Osteoblast (primary cell): ENCODE results near the gene EGF. TPM values are rescaled to one million over a fixed set of nuclear protein-coding genes. Genes with fewer than 3 reads are reported as not detected.

Experiments
- DNase-seq: peaks from one replicate; pipeline ENCODE4 v3.0.0; 2011; ENCODE audit warnings: low spot score, mixed read lengths; ENCODE audit not compliant: insufficient read length; ENCODE audit errors: missing footprints
- H2AFZ ChIP-seq: 2 replicates; pipeline ENCODE4 v1.6.0; 2011; ENCODE audit warnings: mild to moderate bottlenecking, low read length
- H3K27ac ChIP-seq: 2 replicates; pipeline ENCODE4 v1.5.1; 2011; ENCODE audit warnings: mild to moderate bottlenecking, low read depth, low read length, moderate library complexity
- H3K27me3 ChIP-seq: 2 replicates; pipeline ENCODE4 v1.6.0; 2012; ENCODE audit warnings: mild to moderate bottlenecking, control low read depth, inconsistent platforms, low read length, moderate library complexity; ENCODE audit not compliant: insufficient read depth
- H3K36me3 ChIP-seq: 2 replicates; pipeline ENCODE4 v1.5.1; 2011; ENCODE audit warnings: mild to moderate bottlenecking, low read length, control low read depth, moderate library complexity; ENCODE audit not compliant: insufficient read depth
- H3K4me1 ChIP-seq: 2 replicates; pipeline ENCODE4 v1.5.1; 2011; ENCODE audit warnings: mild to moderate bottlenecking, low read length, control low read depth, moderate library complexity; ENCODE audit not compliant: insufficient read depth
- H3K4me2 ChIP-seq: 2 replicates; pipeline ENCODE4 v1.6.0; 2011; ENCODE audit warnings: mild to moderate bottlenecking, low read length; ENCODE audit not compliant: insufficient read depth
- H3K4me3 ChIP-seq: fragments of 200-600 bp; sonication (generic); 3 replicates; pipeline ENCODE4 v1.5.1; 2012; ENCODE audit warnings: mild to moderate bottlenecking, low read length, inconsistent platforms; ENCODE audit not compliant: insufficient read depth
- H3K79me2 ChIP-seq: 2 replicates; pipeline ENCODE4 v1.6.0; 2012; ENCODE audit warnings: mild to moderate bottlenecking, low read length, control low read depth, inconsistent platforms; ENCODE audit not compliant: insufficient read depth
- H3K9me3 ChIP-seq: 2 replicates; pipeline ENCODE4 v1.5.1; 2011; ENCODE audit warnings: low read depth, low read length, control low read depth
- H4K20me1 ChIP-seq: 2 replicates; pipeline ENCODE4 v1.6.0; 2012; ENCODE audit warnings: mild to moderate bottlenecking, low read length, control low read depth; ENCODE audit not compliant: insufficient read depth
- total RNA-seq: library from RNA; depleted of rRNA; stranded (reverse); fragments of >200 nt; gene quantifications from 2 replicates; pipeline ENCODE4 v1.2.3, GENCODE V29; 2012
- TF ChIP-seq, protein P1 (sequence below): IDR thresholded peaks from 2 replicates; pipeline ENCODE4 v1.5.1; 2011; ENCODE audit warnings: mild to moderate bottlenecking, low read depth, low read length, moderate library complexity; ENCODE audit errors: extremely low read depth

Gene EGF
- total RNA-seq, 1 donor: 0.36 TPM

DNA sequence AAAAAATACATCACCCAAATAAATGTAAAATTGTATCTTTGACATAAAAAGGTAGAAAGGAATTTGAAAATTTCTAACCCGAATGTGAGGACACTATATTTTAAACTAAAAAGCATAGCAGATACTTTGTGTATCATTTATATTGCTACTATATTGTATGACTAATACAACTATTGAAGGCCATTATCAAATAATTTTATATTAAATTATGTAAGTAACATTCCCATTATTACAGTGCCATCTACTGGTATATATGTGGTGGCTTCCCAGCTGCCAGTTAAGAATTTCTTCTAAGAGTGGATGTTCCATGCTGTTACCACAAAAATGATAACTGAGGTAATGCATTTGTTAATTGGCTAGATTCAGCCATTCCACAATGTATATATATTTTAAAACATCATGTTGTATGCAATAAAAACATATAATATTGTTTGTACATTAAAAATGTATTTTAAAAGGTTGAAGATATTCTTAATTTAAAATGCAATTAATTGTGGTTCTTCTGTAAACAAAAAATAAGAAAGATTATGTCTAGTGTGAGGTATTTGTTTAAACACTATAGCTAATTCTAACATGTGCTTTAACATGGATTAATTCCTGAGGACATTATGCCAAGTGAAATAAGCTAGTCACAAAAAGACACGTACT, 65.3 kb downstream of the EGF start:
- Histone ChIP-seq H4K20me1 (no peaks in the 10 kb centered on the region), H3K4me1 (peaks cover 15% of the 10 kb centered on the region), H3K79me2 (no peaks in the 10 kb centered on the region), H3K27me3 (peaks cover 2% of the 10 kb centered on the region), H3K4me3 (no peak overlapping the region), H3K36me3 (no peaks in the 10 kb centered on the region), H3K27ac (no peak overlapping the region), H3K4me2 (no peak overlapping the region), H3K9me3 (no peaks in the 10 kb centered on the region), H2AFZ (no peak overlapping the region)
- no peak for DNase-seq
- TF ChIP-seq, protein P1, sequence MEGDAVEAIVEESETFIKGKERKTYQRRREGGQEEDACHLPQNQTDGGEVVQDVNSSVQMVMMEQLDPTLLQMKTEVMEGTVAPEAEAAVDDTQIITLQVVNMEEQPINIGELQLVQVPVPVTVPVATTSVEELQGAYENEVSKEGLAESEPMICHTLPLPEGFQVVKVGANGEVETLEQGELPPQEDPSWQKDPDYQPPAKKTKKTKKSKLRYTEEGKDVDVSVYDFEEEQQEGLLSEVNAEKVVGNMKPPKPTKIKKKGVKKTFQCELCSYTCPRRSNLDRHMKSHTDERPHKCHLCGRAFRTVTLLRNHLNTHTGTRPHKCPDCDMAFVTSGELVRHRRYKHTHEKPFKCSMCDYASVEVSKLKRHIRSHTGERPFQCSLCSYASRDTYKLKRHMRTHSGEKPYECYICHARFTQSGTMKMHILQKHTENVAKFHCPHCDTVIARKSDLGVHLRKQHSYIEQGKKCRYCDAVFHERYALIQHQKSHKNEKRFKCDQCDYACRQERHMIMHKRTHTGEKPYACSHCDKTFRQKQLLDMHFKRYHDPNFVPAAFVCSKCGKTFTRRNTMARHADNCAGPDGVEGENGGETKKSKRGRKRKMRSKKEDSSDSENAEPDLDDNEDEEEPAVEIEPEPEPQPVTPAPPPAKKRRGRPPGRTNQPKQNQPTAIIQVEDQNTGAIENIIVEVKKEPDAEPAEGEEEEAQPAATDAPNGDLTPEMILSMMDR: peak; percentile 66

DNA sequence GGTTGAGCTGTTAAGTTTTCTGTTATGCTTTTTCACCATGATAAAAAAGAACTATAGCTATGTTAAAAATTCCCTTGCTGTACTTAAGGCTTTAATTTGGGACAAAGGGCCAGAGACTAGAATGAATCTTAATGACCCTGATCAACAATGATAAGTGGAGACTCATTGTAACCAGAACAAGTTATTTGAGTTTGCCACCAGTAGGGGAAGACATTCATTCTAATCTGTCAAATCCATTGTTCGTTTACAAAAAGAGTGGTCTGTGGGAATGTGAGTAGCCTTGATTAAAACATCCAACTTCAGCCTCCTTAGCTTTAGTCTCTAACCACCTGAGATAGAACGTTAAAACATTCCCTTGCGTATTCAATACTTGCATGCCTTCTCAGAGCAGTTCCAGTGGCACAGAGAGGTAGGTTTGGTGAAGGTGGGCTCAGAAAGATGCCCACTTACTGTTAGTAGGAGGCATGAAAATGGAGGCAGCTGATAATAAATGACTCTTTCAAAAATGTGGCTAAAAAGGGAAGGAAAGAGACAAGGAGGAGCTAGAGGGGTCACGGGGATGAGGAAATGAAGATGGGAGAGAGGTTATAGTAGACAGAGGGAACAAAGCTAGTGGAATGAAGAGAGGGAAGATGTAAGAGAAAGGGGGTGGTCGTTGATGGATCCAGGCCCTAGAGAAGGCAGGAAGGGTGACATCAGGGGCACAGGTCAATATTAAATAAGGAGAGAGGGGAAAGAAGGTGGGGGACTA, 66.2 kb downstream of the EGF start:
- H3K9me3 ChIP-seq: no peaks in the 10 kb centered on the region
- H3K27ac ChIP-seq: no peak overlapping the region
- no peak overlapping the region for H3K4me3 ChIP-seq
- H3K4me1 ChIP-seq: peaks cover 15% of the 10 kb centered on the region
- no peak overlapping the region for H2AFZ ChIP-seq
- H3K79me2 ChIP-seq: no peaks in the 10 kb centered on the region
- no peaks in the 10 kb centered on the region for H3K27me3 ChIP-seq
- H4K20me1 ChIP-seq: no peaks in the 10 kb centered on the region
- no peaks in the 10 kb centered on the region for H3K36me3 ChIP-seq
- TF ChIP-seq, protein P1: no peak
- DNase-seq: no peak
- H3K4me2 ChIP-seq: no peak overlapping the region

DNA sequence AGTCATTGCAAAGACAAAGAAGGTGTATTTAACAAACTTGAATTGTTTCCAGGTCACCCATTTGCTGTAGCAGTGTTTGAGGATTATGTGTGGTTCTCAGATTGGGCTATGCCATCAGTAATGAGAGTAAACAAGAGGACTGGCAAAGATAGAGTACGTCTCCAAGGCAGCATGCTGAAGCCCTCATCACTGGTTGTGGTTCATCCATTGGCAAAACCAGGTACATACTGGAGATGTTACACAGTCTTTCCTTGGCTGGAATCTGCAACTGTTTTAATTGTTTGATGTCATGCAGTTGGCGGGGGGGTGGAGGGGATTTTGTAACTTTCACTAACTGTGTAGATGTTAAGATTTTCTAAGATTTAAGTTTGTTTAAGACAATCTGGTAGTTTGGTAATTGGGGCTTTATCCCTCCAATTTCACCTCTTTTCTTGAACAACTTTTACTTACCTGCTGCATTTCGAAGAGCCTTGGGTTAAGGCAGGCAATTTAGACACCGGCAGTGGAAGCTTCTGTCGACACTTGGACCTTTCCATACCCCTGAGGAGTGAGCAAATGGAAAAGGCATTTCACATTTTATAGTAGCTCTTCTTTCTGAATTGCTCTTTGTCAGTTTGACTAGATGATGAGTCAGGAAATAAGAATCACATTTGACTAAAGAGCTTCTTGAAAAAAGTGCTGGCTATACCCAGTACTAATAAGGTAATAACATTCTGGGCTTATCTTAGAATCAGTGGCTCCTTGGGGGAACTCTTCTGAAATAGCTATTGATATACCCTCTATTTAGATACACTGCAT, 67.4 kb downstream of the EGF start:
- Histone ChIP-seq H3K4me1 (peaks cover 15% of the 10 kb centered on the region), H3K27me3 (no peaks in the 10 kb centered on the region), H3K4me3 (peak overlapping the region; percentile 26), H3K36me3 (no peaks in the 10 kb centered on the region), H3K9me3 (no peaks in the 10 kb centered on the region), H3K27ac (no peak overlapping the region), H4K20me1 (no peaks in the 10 kb centered on the region), H3K79me2 (no peaks in the 10 kb centered on the region), H2AFZ (peak overlapping the region; percentile 2), H3K4me2 (peak overlapping the region; percentile 70)
- DNase-seq: no peak
- TF ChIP-seq, protein P1: no peak

DNA sequence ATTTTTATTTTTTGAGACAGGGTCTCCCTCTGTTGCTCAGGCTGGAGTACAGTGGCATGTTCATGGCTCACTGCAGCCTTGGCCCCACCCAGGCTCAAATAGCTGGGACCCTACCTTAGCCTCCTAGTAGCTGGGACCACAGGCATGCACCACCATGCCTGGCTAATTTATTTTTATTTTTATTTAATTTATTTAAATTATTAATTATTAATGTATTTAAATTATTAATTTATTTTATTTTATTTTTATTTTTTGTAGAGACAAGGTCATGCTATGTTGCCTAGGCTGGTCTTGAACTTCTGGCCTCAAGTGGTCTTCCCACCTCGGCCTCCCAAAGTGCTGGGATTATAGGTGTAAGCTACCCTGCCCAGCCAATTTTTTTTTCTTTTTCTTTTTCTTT, 69.3 kb downstream of the EGF start:
- Histone ChIP-seq H4K20me1 (no peaks in the 10 kb centered on the region), H3K4me3 (no peak overlapping the region), H3K4me2 (no peak overlapping the region), H3K27ac (no peak overlapping the region), H2AFZ (no peak overlapping the region), H3K79me2 (no peaks in the 10 kb centered on the region), H3K4me1 (peaks cover 15% of the 10 kb centered on the region), H3K36me3 (no peaks in the 10 kb centered on the region), H3K27me3 (no peaks in the 10 kb centered on the region), H3K9me3 (no peaks in the 10 kb centered on the region)
- DNase-seq: no peak
- TF ChIP-seq, protein P1: no peak
